Gastroesophageal sphincter (tissue), 4 donors: ENCODE data around the gene HOXC10. TPM values are rescaled to one million over a fixed set of nuclear protein-coding genes. Genes with fewer than 3 reads are reported as not detected.

ENCODE experiments used
- ATAC-seq: fragments of 150-250 bp; one replicate; pipeline ENCODE4 v1.9.1; 2016; ENCODE audit warnings: mild to moderate bottlenecking, moderate library complexity
- H3K27ac ChIP-seq, 4 donors: fragments of 200-600 bp; sonication (generic) in 3 of 4; 1 replicate in 3 of 4; 2 replicates in 1 of 4; pipeline ENCODE4 v1.5.1; 2016 to 2019
- H3K27me3 ChIP-seq: fragments of 200-600 bp; sonication (generic); one replicate; pipeline ENCODE4 v1.5.1; 2019
- H3K36me3 ChIP-seq, 2 donors: fragments of 200-600 bp; sonication (generic); one replicate each; pipeline ENCODE4 v1.5.1; 2019; ENCODE audit warnings: control low read depth in 1 of 2
- H3K4me1 ChIP-seq, 3 donors: fragments of 200-600 bp; sonication (generic); 1 replicate in 2 of 3; 2 replicates in 1 of 3; pipeline ENCODE4 v1.5.1; 2016 to 2019; ENCODE audit warnings: control low read depth in 2 of 3
- H3K4me3 ChIP-seq, 2 donors: fragments of 200-600 bp; sonication (generic); one replicate each; pipeline ENCODE4 v1.5.1; 2019; ENCODE audit warnings: mild to moderate bottlenecking in 1 of 2, moderate library complexity in 1 of 2
- H3K9me3 ChIP-seq, 3 donors: fragments of 200-600 bp; sonication (generic); one replicate each; pipeline ENCODE4 v1.5.1; 2017 to 2019; ENCODE audit warnings: control low read depth in 2 of 3
- EP300 ChIP-seq: sonication (generic); formaldehyde crosslinking; IDR thresholded peaks from one replicate; pipeline ENCODE4 v1.6.1; 2017; ENCODE audit warnings: antibody characterized with exemption, mild to moderate bottlenecking
- POLR2A ChIP-seq, 2 donors: fragments of 450-650 bp; IDR thresholded peaks; one replicate each; pipeline ENCODE4 v1.6.1; 2017; ENCODE audit warnings: antibody characterized with exemption in 2 of 2, mild to moderate bottlenecking in 2 of 2, moderate library complexity in 1 of 2
- POLR2AphosphoS5 ChIP-seq: sonication (generic); formaldehyde crosslinking; IDR thresholded peaks from one replicate; pipeline ENCODE4 v1.6.1; 2017; ENCODE audit warnings: antibody characterized with exemption
- WGBS, 2 donors: methylation state at CpG; one replicate each; pipeline ENCODE4 v1.1.5; 2018; ENCODE audit warnings: low coverage in 1 of 2; 5-methylcytosine and 5-hydroxymethylcytosine counted together
- total RNA-seq, 4 donors: library from RNA; depleted of rRNA; stranded (reverse); fragments of >200 nt; gene quantifications; one replicate each; pipeline ENCODE4 v1.1.0, GENCODE V29; 2016
- TF ChIP-seq, protein P1 (sequence below), 4 experiments: fragments of 200-600 bp in 2 of 4; fragments of 450-650 bp in 2 of 4; sonication (generic) in 1 of 4; IDR thresholded peaks; one replicate each; pipeline ENCODE4 v1.5.1; 2017 to 2019; ENCODE audit warnings: antibody characterized with exemption in 4 of 4, mild to moderate bottlenecking in 2 of 4, moderate library complexity in 2 of 4

Gene HOXC10
- total RNA-seq, 4 donors from 2014 or later: not detected

- no peaks in the 10 kb centered on the region for H3K36me3 ChIP-seq
- H3K4me3 ChIP-seq: peak overlapping the region; percentile 25 to 54
- no peak for TF ChIP-seq POLR2A (IDR thresholded peaks at IDR 0.05)
- peak; percentile 18 for ATAC-seq
- H3K4me1 ChIP-seq: peaks cover 0 to 48% (median 14%) of the 10 kb centered on the region in 3 donors
- no peaks in the 10 kb centered on the region for H3K9me3 ChIP-seq
- 5% methylated on average over 10 to 20 of the region's 24 CpGs for WGBS, 2 donors
- peak overlapping the region in 2 of 4 donors; percentile 51 to 72 for H3K27ac ChIP-seq
- H3K27me3 ChIP-seq: peaks cover 99% of the 10 kb centered on the region
Measured at GRCh38 chr12:54017027-54017788, 32.3 kb downstream of the HOXC10 start.

GRCh38 chr12:54017878-54018467 lies 33.0 kb downstream of the HOXC10 start:
- no peak for TF ChIP-seq POLR2A (IDR thresholded peaks at IDR 0.05)
- TF ChIP-seq POLR2AphosphoS5: peak; percentile 31
- no peak for TF ChIP-seq EP300
- TF ChIP-seq, protein P1, sequence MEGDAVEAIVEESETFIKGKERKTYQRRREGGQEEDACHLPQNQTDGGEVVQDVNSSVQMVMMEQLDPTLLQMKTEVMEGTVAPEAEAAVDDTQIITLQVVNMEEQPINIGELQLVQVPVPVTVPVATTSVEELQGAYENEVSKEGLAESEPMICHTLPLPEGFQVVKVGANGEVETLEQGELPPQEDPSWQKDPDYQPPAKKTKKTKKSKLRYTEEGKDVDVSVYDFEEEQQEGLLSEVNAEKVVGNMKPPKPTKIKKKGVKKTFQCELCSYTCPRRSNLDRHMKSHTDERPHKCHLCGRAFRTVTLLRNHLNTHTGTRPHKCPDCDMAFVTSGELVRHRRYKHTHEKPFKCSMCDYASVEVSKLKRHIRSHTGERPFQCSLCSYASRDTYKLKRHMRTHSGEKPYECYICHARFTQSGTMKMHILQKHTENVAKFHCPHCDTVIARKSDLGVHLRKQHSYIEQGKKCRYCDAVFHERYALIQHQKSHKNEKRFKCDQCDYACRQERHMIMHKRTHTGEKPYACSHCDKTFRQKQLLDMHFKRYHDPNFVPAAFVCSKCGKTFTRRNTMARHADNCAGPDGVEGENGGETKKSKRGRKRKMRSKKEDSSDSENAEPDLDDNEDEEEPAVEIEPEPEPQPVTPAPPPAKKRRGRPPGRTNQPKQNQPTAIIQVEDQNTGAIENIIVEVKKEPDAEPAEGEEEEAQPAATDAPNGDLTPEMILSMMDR (IDR thresholded peaks at IDR 0.05): peak in 1 of 4 experiments; percentile 34
- H3K27me3 ChIP-seq: peaks cover 99% of the 10 kb centered on the region
- H3K4me3 ChIP-seq: peak overlapping the region; percentile 25 to 54
- peaks cover 0 to 48% (median 14%) of the 10 kb centered on the region in 3 donors for H3K4me1 ChIP-seq
- no CpG with 5 or more reads among the region's 34 CpGs for WGBS, 2 donors
- ATAC-seq: peak; percentile 83
- peak overlapping the region in 3 of 4 donors; percentile 41 to 72 (median 51) for H3K27ac ChIP-seq
- no peaks in the 10 kb centered on the region for H3K36me3 ChIP-seq
- no peaks in the 10 kb centered on the region for H3K9me3 ChIP-seq

DNA sequence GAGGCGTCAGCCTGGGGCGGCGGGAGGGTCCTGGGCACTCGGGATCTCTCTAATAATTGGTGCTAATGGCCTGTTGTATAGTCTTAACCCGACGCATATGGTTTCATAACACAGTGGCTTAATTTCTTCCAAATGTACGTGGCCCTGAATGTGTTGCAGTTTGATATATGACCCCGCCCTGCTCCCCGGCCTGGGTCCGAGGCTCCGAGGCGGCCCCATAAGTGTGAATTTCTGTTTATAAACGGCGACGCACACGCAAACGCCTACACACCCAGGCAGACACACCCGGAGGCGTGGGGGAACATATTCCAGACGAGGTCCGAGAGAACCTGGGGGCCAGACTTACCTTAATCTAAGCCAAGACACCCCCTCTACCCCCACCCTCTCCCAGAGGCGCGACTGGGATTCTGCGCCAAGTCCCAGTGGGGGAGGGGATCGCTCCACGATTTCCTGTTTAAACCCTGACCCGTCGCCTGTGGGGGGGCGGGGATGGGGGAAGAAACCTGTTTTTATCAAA lies 33.6 kb downstream of the HOXC10 start:
- 44% methylated on average over 6 of the region's 29 CpGs; no CpG with 5 or more reads in 1 of the 2 donors for WGBS, 2 donors
- H3K36me3 ChIP-seq: no peaks in the 10 kb centered on the region
- peaks cover 99% of the 10 kb centered on the region for H3K27me3 ChIP-seq
- ATAC-seq: no peak
- no peaks in the 10 kb centered on the region for H3K9me3 ChIP-seq
- peak overlapping the region in 3 of 4 donors; percentile 41 to 72 (median 51) for H3K27ac ChIP-seq
- TF ChIP-seq POLR2AphosphoS5: no peak
- no peak for TF ChIP-seq POLR2A (IDR thresholded peaks at IDR 0.05)
- no peak for TF ChIP-seq EP300
- TF ChIP-seq, protein P1 (IDR thresholded peaks at IDR 0.05): no peak
- peaks cover 0 to 48% (median 14%) of the 10 kb centered on the region in 3 donors for H3K4me1 ChIP-seq
- peak overlapping the region in 1 of 2 donors; percentile 54 for H3K4me3 ChIP-seq

GRCh38 chr12:54019091-54019811 lies 34.3 kb downstream of the HOXC10 start:
- Histone ChIP-seq H3K27me3 (peaks cover 99% of the 10 kb centered on the region), H3K4me1 (peaks cover 0 to 45% (median 13%) of the 10 kb centered on the region in 3 donors), H3K9me3 (no peaks in the 10 kb centered on the region), H3K36me3 (no peaks in the 10 kb centered on the region), H3K4me3 (peak overlapping the region in 1 of 2 donors; percentile 54), H3K27ac (peak overlapping the region in 1 of 4 donors; percentile 72)
- TF ChIP-seq EP300 (no peak), POLR2A (IDR thresholded peaks at IDR 0.05) (no peak), POLR2AphosphoS5 (no peak)
- TF ChIP-seq, protein P1 (IDR thresholded peaks at IDR 0.05): no peak
- 33 to 56% methylated on average over 2 to 20 of the region's 43 CpGs for WGBS, 2 donors
- ATAC-seq: no peak

- Histone ChIP-seq H3K9me3 (no peaks in the 10 kb centered on the region), H3K4me1 (peaks cover 0 to 40% (median 9%) of the 10 kb centered on the region in 3 donors), H3K27ac (peak overlapping the region in 1 of 4 donors; percentile 72), H3K27me3 (peaks cover 99% of the 10 kb centered on the region), H3K36me3 (no peaks in the 10 kb centered on the region), H3K4me3 (no peak overlapping the region)
- no peak for ATAC-seq
- 49 to 60% methylated on average over 6 to 8 of the region's 10 CpGs for WGBS, 2 donors
- TF ChIP-seq, protein P1 (IDR thresholded peaks at IDR 0.05): no peak
- TF ChIP-seq POLR2A (IDR thresholded peaks at IDR 0.05) (no peak), EP300 (no peak), POLR2AphosphoS5 (no peak)
Measured at GRCh38 chr12:54019924-54020590, 35.1 kb downstream of the HOXC10 start.
